ENCODE measurements around the gene MAGI1.
"Not testable (repeated sequence)": the region's sequence is repeated elsewhere in the genome, so short reads cannot be mapped to it uniquely, and the experiment has no call there.

MAGI1 gene

DNA sequence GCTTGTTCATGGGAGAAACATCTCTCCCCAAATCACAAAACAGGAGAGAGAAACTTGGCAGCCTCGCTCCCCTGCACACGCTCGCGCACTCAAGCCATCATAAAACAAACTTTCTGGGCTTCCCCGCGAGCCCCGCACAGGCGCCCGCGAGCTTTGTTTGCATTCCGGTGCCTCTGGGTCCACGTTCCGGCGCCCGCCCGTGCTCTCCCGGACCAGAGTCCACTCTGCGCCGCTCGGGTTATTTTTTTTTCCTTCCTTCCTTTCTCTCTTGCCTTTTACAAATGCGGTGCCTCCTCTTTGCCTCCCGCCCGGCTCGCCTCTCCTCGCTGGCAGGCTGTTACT, 363 bp downstream of the MAGI1 start:
- DNase-seq (ENCODE audit: low spot score), result no peak

- DNase-seq (ENCODE audit: low spot score), result no peak
Observed at GRCh38 chr3:66037986-66038369, 740 bp downstream of the MAGI1 start.

DNA sequence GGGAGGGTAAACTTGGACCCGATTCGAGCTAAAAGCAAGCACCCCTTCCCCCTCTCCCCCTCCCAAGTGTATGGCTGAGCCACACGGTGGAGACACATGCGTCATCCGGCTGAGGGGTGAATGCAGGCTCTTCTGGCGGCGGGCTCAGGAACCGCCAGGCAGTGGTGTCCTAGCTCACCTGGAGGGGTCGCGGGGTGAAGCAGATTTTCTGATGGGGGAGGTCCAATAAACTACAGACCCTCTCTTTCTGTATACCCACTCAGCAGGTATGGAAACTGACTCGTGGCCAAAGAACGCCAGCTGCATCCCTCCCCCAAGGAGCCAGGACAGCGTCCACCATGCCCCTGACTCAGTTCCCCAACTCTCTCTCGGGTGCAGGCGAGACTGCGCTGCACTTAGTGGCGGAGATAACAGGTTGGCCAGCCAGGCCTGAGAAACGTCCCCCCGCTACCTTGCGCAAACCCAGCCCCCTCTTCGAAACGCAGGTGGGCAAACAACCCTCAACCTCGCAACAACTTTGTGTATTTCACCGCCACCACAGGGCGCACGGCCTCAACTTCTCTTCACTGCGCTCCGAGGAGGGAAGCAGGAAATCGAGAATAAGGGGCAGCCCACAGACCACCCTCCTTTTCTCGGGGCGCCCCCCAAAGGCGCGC, 1.3 kb downstream of the MAGI1 start:
- no peak for DNase-seq (ENCODE audit: low spot score)

DNA sequence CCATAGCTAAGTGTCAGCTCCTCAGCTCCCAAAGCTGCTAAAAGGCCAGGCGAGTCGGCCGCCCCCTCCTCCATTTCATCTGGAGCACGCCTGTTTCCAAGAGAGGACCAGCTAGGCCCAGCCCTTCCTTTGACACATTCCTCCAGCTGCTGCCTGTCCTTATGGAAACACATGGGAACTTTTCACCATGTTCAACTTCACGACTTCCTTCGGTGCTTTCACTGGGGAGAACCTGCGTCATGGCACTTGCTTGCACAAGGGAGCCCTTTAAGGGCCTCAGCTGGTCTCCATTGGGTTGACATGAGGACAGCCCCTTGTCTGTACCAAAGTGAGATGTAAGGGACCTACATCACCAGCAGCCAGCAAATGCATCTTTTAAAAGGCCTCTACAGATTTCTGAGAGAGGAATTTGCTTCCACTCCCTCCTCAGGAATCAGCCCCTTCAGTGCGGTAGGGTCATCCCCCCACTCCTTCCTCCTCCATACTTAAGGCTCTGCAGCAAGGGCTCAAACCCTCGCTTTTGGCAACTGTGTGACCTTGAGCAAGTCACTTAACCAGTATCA, 2.1 kb downstream of the MAGI1 start:
- DNase-seq (ENCODE audit: low spot score), result no peak

- DNase-seq (ENCODE audit: low spot score), result no peak
Observed at GRCh38 chr3:66035763-66036477, 2.8 kb downstream of the MAGI1 start.

DNA sequence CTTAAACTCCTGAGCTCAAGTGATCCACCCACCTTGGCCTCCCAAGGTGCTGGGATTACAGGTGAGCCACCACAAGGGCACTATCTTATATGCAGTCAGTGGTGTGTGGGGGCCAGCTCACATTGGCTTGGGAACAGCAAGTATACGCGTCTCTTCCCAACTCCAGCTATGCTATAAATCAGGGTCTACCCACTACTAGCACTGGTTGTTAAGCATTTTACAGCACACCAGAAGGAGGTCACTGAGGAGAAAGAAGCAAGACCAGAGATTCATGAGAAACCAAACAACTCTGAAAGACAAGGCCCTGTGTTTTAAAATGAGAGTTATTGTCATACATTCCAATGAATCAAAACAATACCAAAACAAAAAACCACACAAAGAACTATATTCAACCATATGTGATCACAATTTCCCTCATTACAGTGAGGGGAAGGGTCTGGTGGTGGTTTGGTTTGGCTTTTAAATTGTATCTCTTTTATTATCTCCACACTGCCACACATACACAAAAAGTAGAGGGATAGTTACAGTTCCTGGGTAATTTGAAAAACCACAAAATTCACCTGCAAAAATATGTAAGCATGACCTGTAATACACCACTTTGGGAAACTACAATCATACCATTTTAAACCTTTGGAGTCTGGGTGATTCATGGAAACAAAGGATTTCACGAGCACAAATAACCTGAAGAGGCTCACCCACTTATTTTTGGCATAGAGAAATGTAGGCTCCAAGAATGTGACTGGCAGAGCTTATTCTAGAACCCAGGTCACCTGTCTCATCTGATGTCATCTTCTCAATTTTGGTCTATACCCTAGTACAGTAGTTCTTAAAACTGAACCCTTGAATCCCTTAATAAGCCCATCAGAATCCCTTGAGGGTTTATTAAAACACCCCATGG, 5.2 kb downstream of the MAGI1 start:
- DNase-seq (ENCODE audit: low spot score), result no peak

DNA sequence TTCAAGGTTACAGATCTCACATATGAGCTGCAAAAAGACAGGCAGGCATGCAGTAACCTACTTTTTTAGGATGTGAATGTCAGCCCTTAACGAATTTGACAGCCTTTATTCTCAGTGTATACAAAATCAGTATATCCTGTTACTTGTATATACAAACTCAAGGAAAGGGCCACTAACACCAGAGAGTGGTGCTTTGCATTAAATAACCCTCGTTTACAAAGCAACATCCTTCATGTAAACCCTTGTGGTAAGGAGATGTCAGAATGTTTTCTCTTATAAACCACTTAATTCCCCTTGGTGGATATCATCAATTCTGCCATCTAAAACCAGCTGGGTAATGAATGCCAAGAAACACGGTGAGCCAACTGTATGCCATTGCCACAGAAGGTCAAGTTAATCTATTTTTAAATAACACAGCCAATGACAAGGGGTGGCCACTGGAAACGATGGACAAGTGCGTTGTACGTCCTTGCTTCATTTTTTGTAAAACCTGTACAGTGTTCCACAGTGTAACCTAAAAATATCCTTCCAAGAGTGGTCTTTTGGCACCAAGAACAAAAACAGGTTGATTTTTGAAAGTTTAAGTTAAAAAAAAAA, 7.5 kb downstream of the MAGI1 start:
- no peak for DNase-seq (ENCODE audit: low spot score)

- DNase-seq (ENCODE audit: low spot score), result no peak
Observed at GRCh38 chr3:66029443-66029842, 9.3 kb downstream of the MAGI1 start.

- DNase-seq (ENCODE audit: low spot score), result no peak
Observed at GRCh38 chr3:66029014-66029413, 9.7 kb downstream of the MAGI1 start.

- DNase-seq (ENCODE audit: low spot score), result no peak
Observed at GRCh38 chr3:66028457-66028856, 10.3 kb downstream of the MAGI1 start.

DNA sequence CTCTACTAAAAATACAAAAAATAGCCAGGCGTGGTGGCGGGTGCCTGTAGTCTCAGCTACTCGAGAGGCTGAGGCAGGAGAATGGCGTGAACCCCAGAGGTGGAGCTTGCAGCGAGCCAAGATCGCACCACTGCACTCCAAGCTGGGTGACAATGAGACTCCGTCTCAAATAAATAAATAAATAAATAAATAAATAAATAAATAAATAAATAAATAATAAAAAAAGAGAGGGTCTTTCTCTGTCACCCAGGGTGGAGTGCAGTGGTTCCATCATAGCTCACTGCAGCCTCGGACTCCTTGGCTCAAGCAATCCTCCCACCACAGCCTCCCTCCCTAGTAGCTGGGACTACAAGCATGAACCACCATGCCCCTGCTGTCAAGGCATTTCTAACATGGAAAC, 11.6 kb downstream of the MAGI1 start:
- DNase-seq (ENCODE audit: low spot score), result not testable (repeated sequence)

GRCh38 chr3:66023738-66024385, 14.9 kb downstream of the MAGI1 start:
- no peak for DNase-seq (ENCODE audit: low spot score)

DNA sequence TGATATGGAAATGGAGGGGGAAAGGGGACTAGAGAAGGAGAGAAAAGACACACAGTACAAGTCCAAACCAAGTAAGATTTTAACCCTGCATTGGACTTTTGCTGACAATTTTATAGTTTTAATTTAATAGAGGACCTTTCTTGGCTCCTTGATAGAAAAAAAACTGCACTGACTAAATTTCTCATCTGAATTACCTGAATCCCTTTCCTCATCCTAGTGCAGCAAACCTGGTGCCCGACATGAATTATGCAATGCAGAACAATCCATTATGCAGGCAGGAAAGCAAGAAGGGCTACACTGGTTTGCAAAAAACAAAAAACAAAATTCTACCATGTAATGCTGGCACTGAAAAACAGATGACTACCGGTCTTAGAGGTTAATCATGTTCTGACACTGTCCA, 15.5 kb downstream of the MAGI1 start:
- DNase-seq (ENCODE audit: low spot score), result no peak

DNA sequence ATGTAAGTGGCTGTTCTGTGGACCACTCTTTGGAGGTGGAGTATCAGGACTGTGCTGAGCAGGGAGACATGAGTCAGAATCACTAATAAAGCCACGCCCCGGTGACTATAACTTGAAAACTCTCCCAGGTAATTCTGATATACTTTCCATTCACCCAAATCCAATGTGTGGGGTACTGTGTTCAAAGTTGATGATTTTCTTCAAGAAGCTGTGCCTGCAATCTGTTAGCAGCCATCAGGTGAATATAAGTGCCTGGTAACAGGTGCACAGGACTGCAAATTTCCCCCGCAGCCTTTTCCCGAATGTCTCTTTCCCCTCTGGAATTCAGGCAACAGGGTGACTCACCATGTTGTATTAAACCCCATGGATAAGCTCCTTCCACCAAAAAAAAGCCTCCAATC, 17.0 kb downstream of the MAGI1 start:
- no peak for DNase-seq (ENCODE audit: low spot score)

DNA sequence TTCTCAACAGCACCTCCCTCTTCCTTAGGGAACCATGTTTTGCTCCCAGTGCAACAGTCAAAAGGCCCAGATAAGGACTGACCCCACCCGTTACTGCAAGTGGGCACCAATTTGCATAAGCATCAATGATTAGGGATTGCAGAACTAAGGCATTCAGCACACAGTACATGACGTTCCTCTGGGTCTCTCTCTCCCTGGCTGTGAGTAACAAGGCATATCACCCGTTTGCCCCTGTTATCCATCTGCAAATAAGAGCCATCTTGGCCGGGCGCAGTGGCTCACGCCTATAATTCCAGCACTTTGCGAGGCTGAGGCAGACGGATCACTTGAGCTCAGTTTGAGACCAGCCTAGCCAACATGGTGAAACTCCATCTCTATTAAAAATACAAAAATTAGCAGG, 18.8 kb downstream of the MAGI1 start:
- no peak for DNase-seq (ENCODE audit: low spot score)

DNA sequence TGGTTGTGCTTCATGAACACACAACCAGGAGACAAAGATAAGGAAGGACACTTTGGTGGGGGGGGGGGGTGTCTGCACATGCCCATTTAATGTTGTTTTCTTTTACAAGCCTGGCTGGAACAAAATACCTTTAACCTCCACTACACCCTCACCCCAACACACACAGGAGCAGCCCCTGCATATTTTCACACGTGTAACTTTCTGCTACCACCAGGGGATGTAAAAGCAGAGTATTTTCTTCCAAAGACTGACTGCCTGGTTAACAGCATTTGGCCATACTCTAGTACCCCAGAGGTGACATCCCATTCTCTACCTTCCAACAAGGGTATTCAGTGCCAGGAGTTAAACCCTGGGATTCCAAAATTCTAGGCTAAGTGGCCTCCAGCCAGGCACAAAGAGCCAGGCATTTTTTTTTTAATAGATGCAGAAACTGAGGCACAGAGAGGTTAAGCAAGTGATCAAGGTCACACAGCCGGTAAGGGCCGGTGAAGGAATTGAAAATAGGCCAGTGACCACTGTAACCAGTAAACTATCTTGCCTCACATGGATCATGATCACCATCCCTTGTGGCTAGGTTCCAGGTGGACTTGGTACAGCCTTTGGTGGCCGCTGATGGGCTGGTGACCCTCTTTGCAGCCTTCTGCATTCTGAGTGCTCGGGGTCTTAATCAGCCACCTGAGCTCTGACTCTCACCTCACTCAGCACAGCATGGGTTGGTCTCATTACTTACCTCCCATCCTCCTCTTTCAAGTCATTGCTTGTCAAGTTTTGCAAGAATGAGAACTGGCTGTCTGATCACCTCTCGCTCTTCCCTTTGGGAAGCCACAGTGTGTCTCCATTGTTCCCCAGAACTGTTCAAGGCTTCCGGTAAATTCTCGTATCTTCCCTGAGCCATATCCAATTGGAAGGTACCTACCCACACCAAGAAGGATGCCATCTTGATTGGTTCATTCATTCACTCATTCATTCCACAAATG, 20.4 kb downstream of the MAGI1 start:
- DNase-seq (ENCODE audit: low spot score), result no peak

GRCh38 chr3:66017591-66017990, 21.1 kb downstream of the MAGI1 start:
- no peak for DNase-seq (ENCODE audit: low spot score)

DNA sequence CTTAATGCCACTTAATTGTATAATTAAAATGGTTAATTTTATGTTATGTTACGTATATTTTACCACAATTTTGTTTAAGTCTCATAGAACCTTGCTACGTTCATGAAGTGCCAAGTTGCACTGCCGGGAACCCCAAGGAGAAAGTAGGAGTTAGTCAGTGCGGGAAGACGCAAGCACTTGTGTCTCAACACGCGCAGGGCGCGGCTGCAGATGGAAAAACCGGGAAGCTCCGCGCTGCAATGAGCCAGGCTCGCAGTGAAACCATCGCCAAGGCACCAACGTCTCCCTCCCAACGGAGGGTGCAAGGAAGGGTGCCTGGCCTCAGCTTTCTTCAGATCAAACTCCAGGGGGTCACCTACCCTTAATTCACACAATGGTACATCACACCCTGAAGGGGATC, 21.6 kb downstream of the MAGI1 start:
- no peak for DNase-seq (ENCODE audit: low spot score)

- no peak for DNase-seq (ENCODE audit: low spot score)
Observed at GRCh38 chr3:66015841-66016240, 22.9 kb downstream of the MAGI1 start.

GRCh38 chr3:66014651-66015050, 24.1 kb downstream of the MAGI1 start:
- DNase-seq (ENCODE audit: low spot score), result no peak

- DNase-seq (ENCODE audit: low spot score), result no peak
Observed at GRCh38 chr3:66014056-66014455, 24.7 kb downstream of the MAGI1 start.

Measured in CD4-positive, alpha-beta T cell treated with Interleukin-6 at 100 ng/mL for 8 hours (primary cell).